Umbilical cord (tissue), 2 donors: ENCODE results near the gene PDE9A. TPM values are rescaled to one million over a fixed set of nuclear protein-coding genes. Genes with fewer than 3 reads are reported as not detected.

Experiments
- DNase-seq: peaks from one replicate; pipeline ENCODE4 v3.0.0-alpha.2; 2015; ENCODE audit warnings: low spot score
- total RNA-seq: library from RNA; depleted of rRNA; stranded (reverse); fragments of >200 nt; gene quantifications from one replicate; pipeline ENCODE4 v1.2.3, GENCODE V29; 2014; ENCODE audit warnings: low replicate concordance; ENCODE audit not compliant: insufficient read depth

The PDE9A gene
- total RNA-seq, 1 donor from 2014 or later: 2.9 TPM

GRCh38 chr21:42820616-42821465, 167.4 kb downstream of the PDE9A start:
- DNase-seq: no peak

Other genes starting within 250 kb of the PDE9A start
- gene UBASH3A, start 249.7 kb upstream of the PDE9A start, total RNA-seq: 1.9 TPM
- 0.72 TPM for gene RSPH1, start 157.4 kb upstream of the PDE9A start, total RNA-seq
- 4.8 TPM for gene SLC37A1, start 139.8 kb upstream of the PDE9A start, total RNA-seq
- 18.5 TPM for gene WDR4, start 225.9 kb downstream of the PDE9A start, total RNA-seq
- 71.0 TPM for gene NDUFV3, start 239.7 kb downstream of the PDE9A start, total RNA-seq